GM19395 (cell line): ENCODE measurements around the gene SMARCA5.
"Not testable (repeated sequence)": the region's sequence is repeated elsewhere in the genome, so short reads cannot be mapped to it uniquely, and the experiment has no call there.

Experiments
- ATAC-seq: cut with Tn5 transposase; IDR thresholded peaks from one replicate; pipeline ENCODE4 v1.9.1; 2021; ENCODE audit warnings: mild to moderate bottlenecking, moderate library complexity; ENCODE audit not compliant: unreplicated experiment

The SMARCA5 gene, protein sequence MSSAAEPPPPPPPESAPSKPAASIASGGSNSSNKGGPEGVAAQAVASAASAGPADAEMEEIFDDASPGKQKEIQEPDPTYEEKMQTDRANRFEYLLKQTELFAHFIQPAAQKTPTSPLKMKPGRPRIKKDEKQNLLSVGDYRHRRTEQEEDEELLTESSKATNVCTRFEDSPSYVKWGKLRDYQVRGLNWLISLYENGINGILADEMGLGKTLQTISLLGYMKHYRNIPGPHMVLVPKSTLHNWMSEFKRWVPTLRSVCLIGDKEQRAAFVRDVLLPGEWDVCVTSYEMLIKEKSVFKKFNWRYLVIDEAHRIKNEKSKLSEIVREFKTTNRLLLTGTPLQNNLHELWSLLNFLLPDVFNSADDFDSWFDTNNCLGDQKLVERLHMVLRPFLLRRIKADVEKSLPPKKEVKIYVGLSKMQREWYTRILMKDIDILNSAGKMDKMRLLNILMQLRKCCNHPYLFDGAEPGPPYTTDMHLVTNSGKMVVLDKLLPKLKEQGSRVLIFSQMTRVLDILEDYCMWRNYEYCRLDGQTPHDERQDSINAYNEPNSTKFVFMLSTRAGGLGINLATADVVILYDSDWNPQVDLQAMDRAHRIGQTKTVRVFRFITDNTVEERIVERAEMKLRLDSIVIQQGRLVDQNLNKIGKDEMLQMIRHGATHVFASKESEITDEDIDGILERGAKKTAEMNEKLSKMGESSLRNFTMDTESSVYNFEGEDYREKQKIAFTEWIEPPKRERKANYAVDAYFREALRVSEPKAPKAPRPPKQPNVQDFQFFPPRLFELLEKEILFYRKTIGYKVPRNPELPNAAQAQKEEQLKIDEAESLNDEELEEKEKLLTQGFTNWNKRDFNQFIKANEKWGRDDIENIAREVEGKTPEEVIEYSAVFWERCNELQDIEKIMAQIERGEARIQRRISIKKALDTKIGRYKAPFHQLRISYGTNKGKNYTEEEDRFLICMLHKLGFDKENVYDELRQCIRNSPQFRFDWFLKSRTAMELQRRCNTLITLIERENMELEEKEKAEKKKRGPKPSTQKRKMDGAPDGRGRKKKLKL

DNA sequence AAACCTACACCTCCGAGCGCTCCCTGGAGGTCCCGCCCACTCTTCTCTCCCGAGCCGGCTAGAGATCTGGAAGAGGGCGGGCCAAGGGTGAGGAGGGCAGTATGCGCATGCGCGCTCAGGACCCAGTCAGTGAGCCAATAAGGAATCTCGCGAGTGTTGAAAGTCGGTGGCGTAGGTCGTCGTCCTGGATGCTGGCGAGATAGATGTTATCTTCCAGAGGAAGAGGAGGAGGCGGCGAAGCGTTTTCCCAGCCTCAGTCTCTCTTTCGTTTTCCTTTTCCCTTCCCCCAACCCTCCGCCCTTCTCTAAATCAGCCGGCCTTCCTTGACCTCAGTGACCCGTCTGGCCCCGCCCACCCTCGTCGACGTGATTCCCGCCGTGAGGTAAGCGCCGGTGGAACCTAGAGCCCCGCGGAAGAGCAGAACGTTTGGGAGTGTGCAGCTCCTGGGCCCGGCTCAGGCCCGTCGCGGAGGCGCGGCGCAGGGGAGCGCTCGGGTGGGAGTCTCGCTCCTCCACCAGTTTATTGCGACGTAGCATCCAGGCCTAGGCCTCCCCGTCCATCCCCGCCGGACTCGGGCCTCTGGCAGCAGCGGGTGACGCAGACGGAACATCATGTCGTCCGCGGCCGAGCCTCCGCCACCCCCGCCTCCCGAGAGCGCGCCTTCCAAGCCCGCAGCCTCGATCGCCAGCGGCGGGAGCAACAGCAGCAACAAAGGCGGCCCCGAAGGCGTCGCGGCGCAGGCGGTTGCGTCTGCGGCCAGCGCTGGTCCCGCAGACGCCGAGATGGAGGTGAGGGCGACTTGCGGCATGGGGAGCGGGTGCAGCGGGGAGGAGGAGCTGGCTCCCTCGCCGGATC is at the start of gene SMARCA5:
Gene SMARCA5 (plus strand): TSS at position 389 of the 855 bp plus-strand sequence. CDS start 223 bp downstream, at position 612.
- ATAC-seq: peak; percentile 87

DNA sequence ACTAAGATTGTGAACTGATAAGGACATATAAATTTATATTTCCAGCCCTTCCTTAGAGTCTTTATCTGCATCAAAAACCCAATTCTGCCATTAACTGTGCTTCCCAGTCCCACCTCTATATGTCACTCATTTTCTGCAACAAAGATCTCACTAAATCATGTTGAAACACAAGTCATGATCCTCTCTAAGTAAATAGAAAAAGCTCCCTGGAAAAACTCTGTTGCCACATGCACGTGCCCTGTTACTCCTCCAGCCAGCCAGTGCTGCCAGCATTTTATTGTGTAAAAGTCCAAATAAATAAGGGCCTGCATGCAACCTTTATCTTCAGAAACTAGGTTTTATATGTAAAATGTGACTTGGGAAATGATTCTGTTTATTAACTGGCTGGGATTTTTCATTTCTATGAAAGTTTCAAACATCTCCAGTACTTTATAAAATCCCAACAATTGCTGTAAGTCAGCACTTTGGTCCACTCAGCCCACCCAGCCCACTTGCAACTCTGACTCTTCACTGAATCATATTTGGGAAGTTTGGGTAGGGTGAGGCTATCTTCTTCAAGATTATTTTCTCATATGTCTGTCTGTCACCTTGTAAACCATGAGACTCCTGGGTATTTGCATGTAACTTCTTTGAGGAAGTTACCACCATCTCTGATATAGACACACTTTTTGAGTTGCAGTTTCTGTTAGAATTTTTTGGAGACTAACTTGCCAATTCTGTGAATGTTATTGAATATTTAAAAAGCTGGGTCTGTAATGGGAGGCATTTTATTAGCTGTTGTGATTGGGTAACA is 40.0 kb upstream of the SMARCA5 start:
- ATAC-seq: peak; percentile 67

DNA sequence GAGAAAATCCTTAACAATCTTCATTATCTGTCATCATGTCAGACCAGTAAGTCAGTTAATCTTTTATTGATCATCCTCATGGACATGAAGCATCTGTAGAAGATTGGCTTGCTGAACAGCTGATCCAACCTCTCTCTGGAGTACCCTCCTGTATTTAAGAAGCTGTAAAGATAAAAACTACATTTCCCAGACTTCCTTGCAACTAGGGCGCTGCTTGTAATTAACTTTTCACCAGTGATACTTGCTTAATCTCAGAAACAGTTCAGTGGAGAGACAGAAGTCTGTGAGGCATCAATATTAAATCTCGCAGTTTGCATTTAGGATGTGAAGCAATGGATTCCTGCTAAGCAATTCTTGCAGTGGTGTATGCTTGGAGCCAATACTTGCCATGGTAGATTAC is 36.0 kb upstream of the SMARCA5 start:
- no peak for ATAC-seq

DNA sequence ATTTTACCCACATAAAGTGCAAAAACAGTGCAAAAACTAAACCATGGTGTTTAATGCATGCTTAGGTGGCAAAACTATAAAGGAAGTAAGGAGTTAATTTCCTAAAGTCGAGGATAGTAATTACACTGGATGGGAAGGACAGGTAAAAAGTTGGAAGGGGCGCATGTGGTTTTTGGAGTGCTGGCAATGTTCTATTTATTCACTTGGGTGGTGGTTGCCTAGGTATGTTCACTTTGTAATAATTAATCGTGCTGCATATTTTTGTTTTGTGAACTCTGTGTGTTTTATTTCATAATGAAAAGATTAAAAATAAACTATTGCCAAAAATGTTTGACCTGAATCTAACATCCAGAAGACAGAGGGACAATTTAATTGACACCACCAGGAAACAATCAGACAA is 32.1 kb upstream of the SMARCA5 start:
- no peak for ATAC-seq

DNA sequence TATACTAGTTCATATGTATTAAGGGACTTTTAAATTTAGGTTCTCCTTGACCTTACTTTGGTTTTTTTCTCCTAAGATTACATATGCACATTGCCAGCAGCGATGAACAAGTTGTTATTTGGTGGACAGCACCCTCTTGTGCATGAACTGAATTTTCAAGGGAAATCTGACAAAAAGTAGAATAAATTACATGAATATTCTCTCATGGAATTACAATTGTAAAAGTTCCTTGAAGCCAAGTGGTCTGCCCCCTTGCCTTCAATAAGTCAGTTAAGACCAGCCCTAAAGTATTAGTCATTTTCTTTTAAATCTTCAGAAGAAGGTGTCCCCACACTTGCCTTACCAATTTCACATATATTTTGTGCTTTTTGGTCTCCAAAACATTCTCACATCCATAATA is 30.7 kb upstream of the SMARCA5 start:
- peak; percentile 74 for ATAC-seq

DNA sequence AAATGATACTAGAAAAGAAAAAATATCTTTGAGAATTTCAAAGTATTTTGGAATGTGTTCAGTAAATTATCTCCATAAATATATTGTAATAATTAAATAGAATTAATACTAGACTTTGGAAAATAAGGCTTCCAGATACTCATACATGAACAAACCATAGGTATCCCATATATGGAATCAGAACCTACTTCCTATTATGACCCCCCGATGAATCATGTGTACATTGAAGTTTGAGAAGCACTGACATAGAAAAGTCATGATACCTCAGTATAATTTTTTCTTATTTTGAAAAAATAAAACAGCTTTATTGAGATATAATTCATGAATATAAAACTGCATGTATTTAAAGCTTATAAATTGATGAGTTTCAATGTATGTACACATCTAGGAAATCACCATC is 27.2 kb upstream of the SMARCA5 start:
- ATAC-seq: no peak

DNA sequence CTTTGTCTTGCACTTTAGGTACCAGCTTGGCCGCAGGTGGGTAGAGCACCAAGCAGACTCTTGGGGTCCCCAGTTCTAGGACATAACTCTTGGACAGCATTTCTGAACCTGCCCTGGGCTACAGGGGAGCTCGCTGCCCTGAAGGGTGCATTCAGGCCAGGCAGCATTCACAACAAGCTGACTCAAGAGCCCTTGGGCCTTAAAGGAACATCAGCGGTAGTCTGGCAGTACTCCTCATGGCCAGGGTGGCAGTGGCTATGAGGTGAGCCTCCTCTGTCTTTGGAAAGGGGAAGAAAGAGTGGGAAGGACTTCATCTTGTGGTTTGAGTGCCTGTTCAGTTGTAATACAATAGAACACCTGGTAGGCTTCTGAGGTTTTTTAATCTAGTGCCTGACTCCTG is 24.8 kb upstream of the SMARCA5 start:
- no peak for ATAC-seq

DNA sequence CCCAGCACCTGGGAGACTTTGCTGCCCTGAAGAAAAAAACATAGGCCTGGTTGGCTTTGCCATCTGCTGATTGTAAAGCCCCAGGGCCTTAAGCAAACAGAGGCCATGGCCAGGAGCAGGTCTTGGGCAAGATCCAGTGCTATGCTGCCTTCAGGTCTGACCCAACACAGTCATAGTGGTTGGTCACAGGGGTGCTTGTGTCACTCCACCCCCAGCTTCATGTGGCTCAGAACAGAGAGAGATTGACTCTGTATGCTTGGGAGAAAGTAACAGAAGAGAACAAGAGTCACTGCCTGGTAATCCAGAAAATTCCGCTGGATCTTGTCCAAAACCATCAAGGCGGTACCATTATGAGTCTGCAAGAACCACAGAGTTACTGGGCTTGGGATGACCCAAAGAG is 24.4 kb upstream of the SMARCA5 start:
- ATAC-seq: no peak

DNA sequence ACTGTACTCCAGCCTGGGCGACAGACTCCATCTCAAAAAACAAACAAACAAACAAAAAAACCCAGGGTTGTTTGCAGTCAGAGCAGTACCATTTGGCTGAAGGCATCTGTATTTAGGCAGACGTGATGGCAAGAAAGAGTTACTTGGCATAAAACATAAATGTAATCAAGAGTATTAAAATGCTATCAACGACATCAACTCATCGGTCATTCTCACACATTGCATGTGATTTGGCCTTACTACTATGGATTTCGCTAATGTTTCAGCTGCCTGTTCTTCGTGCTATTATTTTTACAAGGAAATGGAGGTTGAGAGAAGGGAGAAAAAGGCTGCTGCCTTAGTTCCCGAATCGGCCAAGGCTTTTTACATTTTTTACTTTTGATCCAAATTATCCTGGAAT is 15.5 kb upstream of the SMARCA5 start:
- ATAC-seq: no peak

DNA sequence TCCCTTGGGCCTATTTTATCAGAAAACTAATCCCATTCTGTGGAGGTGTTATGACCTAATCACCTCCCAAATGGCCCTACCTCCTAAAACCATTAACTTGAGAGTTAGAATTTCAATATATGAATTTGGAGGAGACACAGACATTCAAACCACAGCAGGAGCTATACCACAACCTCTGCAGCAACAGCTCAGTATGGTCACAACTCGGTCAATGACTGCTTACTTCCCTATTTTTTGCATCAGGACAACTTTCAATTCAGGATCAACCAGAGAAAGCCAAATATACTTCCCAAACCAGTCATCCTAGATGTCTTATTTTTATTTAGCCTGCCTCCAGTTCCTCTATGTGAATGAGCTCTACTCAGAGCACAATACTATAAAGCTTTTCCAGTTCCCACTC is 11.3 kb upstream of the SMARCA5 start:
- ATAC-seq: no peak

DNA sequence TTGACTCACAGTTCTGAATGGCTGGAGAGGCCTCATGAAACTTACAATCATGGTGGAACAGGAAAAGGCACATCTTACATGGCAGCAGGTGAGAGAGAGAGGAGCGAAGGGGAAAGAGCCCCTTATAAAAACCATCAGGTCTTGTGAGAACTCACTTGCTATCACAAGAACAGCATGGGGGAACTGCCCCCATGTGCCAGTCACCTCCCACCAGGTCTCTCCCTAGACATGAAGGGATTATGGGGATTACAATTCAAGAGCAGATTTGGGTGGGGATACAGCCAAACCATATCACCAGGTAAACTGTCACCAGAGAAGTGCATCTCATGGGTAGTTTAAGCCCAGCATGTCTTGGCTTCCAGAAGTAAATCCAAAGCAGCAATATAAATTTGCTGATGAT is 7.5 kb upstream of the SMARCA5 start:
- ATAC-seq: no peak

DNA sequence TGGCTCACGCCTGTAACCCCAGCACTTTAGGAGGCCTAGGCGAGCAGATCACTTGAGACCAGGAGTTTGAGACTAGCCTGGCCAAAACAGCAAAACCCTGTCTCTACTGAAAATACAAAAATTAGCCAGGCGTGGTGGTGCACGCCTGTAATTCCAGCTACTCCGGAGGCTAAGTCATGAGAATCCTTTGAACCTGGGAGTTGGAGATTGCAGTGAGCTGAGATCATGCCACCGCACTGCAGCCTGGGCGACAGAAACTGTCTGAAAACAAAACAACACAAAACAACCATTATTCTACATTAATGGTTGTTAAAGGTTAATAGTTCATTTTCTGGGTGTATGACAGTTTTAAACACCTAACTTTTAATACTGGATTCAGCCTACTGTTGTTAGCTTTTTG is 1.6 kb upstream of the SMARCA5 start:
- ATAC-seq: no peak

DNA sequence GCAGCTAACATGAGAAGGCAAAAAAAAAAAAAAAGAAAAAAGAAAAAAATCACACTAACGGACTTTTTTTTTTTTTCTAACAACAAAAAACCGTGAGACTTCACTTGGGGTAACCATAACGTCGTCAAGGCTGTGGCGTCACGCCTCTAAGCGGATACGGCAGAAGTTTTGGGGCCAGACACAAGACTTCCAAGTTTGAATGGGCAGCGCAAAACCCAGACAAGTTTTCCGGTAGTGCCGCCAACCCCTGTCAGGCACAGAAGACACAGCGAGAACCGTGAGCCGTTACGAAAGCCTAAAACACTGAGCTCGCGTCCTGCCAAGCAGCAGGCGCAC is 556 bp upstream of the SMARCA5 start:
- peak; percentile 48 for ATAC-seq

DNA sequence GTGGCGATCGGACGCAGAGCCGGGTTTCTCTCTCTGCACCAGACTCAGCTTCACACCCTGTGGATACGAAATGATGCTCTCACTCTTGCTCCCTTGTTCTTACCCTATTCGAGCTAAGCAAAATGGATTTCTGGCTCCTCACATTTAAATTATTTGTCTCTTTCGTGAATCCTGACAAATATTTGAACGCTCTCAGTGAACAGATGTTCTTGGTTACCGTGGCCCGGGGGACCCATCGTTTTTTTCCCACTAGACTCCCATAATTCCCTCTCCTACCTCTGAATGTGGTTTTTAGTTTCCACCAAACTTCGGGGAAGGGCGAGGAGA is 630 bp downstream of the SMARCA5 start:
- ATAC-seq: no peak

DNA sequence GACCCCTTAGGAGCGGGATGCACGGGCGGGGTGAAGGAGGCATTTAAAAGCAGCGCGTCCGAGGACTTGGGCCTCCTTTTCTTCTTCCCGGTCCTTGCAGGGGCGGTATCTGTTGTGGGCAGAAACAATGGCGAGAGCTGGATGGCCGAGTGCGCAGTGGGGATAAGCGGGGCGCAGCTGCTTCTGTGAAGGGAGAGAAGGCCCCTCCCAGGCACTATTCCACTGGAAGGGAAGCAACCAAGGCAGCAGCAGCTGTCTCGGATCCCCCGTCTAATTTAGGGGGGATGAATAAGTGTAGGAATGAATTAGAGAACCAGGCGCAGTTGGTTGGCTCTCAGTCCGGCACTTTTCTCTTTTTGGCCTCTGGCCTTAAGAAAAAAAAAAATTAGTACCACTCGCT is 995 bp downstream of the SMARCA5 start:
- ATAC-seq: no peak

DNA sequence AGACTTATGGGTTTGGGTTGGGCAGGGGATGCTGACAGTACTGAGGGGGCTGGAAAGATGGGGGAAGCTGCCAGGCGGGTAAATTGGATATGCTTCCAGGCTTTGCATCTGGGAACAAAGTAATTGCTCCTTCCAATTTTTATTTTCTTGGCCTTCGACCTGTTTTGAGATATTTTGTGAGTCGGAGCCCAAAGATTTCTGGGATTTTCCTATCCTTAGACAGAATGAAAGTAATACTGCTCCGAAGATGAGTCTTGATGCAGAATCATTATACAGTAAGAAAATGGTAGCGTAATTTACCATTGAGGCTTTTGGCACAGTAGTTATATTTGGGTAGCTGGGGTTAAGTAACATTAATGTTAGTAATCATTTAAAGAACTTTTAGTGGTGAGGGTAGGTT is 1.4 kb downstream of the SMARCA5 start:
- ATAC-seq: no peak

DNA sequence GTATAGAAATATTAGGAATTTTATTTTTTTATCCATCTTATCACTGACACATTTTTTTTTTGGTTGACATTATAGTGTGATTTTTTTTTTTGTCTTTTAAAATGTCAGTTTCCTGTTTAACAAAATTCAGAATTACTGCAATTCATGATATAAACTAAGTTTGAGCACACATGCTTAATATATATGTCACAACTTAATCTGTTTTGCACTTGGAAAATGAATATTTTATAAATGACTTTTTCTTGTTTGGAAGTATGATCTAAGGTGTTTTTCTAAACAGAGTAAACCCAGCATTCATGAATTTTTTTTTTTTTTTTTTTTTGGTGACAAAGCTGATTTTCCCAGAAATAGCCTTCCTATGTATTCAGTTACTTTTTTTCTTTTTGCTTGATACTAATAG is 2.4 kb downstream of the SMARCA5 start:
- no peak for ATAC-seq

DNA sequence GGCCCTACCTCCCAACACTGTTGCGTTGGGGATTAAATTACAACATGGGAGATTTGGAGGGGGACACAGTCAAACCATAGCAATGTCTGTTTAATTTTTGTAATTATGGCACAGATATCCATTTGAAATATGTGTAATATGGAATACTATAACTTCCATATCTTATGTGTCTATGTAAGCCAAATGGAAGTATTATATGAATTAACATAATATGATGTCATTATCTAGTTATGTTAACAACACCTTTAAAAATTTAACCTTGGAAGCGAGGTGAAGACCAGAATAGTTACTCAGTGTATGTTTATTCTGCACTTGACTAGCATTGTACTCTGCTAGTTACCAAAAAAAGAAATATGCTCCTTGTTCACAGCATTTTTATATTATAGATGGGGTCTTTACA is 4.3 kb downstream of the SMARCA5 start:
- no peak for ATAC-seq

DNA sequence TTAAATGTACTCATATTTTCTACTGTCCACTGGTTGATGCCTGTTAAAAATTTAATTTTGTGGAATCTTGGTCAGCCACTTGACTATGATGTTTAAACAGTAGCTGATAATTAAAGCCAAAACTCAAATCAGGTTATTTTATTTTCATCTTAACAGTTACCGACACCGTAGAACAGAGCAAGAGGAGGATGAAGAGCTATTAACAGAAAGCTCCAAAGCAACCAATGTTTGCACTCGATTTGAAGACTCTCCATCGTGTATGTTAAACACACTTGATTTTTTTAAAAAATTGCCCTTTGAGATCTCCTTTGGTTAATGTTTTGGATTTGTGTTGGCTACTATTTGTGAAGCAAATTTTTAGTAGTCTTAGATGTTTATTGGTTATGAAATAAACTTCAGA is 10.7 kb downstream of the SMARCA5 start:
- no peak for ATAC-seq

DNA sequence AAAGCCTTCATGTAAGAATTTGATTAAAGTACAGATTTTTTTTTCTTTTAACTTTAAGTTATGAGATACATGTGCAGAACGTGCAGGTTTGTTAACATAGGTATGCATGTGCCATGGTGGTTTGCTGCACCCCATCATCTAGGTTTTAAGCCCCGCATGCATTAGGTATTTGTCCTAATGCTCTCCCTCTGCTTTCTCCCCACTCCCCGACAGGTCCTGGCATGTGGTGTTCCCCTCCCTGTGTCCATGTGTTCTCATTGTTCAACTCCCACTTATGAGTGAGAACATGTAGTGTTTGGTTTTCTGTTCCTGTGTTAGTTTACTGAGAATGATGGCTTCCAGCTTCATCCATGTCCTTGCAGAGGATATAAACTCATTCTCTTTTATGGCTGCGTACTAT is 14.5 kb downstream of the SMARCA5 start:
- ATAC-seq: not testable (repeated sequence)
